H1 (cell line): Measurements from ENCODE around the gene CNOT1. TPM values are rescaled to one million over a fixed set of nuclear protein-coding genes. Genes with fewer than 3 reads are reported as not detected.

Experiments used
- CTCF ChIA-PET: fragments of 300-600 bp; sonication (Branson Sonifier 250); formaldehyde crosslinking; loops from one replicate; lab custom pipeline; 2021; ENCODE audit not compliant: partially characterized antibody; lab: Charles Lee
- POLR2A ChIA-PET: fragments of 300-600 bp; sonication (Branson Sonifier 250); formaldehyde crosslinking; loops from one replicate; lab custom pipeline; 2021; ENCODE audit warnings: inconsistent platforms; ENCODE audit not compliant: partially characterized antibody; lab: Charles Lee
- DNase-seq, 2 experiments: peaks; one replicate each; pipeline versions ENCODE4 v3.0.0 to v3.0.0-alpha.2; 2010 to 2022; ENCODE audit warnings: low spot score in 2 of 2, low read depth in 1 of 2, mixed read lengths in 1 of 2
- FAIRE-seq: peaks from 2 replicates; lab custom pipeline; 2011; peaks lifted over from hg19 to GRCh38; lab: Jason Lieb, UNC
- H2AFZ ChIP-seq: 2 replicates; pipeline ENCODE4 v1.8.1; 2012; ENCODE audit warnings: low read length, inconsistent platforms
- H2AK5ac ChIP-seq: 2 replicates; pipeline ENCODE4 v1.6.1; 2013; ENCODE audit warnings: low read depth, low read length
- H2BK120ac ChIP-seq: replicated peaks from 2 replicates; pipeline ENCODE3; 2013; ENCODE audit warnings: low read depth, low read length, inconsistent platforms
- H2BK12ac ChIP-seq: 2 replicates; pipeline ENCODE4 v1.6.1; 2013; ENCODE audit warnings: low read depth, low read length
- H2BK15ac ChIP-seq: 2 replicates; pipeline ENCODE4 v1.6.1; 2013; ENCODE audit warnings: low read length
- H2BK20ac ChIP-seq: 2 replicates; pipeline ENCODE4 v1.6.1; 2013; ENCODE audit warnings: low read length
- H2BK5ac ChIP-seq: 2 replicates; pipeline ENCODE4 v1.6.1; 2013; ENCODE audit warnings: low read depth, low read length
- H3K14ac ChIP-seq: 2 replicates; pipeline ENCODE4 v1.6.1; 2013; ENCODE audit warnings: inconsistent platforms; ENCODE audit not compliant: insufficient read length
- H3K18ac ChIP-seq: 2 replicates; pipeline ENCODE4 v1.6.1; 2013; ENCODE audit warnings: low read length; ENCODE audit errors: extremely low read depth
- H3K23ac ChIP-seq: 2 replicates; pipeline ENCODE4 v1.6.1; 2013; ENCODE audit warnings: inconsistent platforms; ENCODE audit not compliant: insufficient read length
- H3K23me2 ChIP-seq: 2 replicates; pipeline ENCODE4 v1.6.1; 2013; ENCODE audit warnings: low read depth, low read length
- H3K27ac ChIP-seq: 2 replicates; pipeline ENCODE4 v1.6.1; 2011; ENCODE audit warnings: low read depth, low read length, inconsistent platforms
- H3K27me3 ChIP-seq, 4 experiments: replicated peaks in 1 of 4; 1 replicate in 1 of 4; 2 replicates in 3 of 4; pipeline versions ENCODE4 v1.6.1 to v1.8.1; 2011 to 2013; ENCODE audit warnings: low read length in 3 of 4, mild to moderate bottlenecking in 3 of 4, inconsistent platforms in 2 of 4, mixed read lengths in 2 of 4, moderate library complexity in 1 of 4; ENCODE audit not compliant: control insufficient read depth in 3 of 4, insufficient read depth in 3 of 4; ENCODE audit errors: extremely low read depth in 1 of 4
- H3K36me3 ChIP-seq, 4 experiments: 2 replicates each; pipeline versions ENCODE4 v1.6.1 to v1.8.1; 2011 to 2013; ENCODE audit warnings: mild to moderate bottlenecking in 4 of 4, low read length in 3 of 4, moderate library complexity in 2 of 4, control low read depth in 1 of 4, inconsistent platforms in 1 of 4; ENCODE audit not compliant: insufficient read depth in 4 of 4, control insufficient read depth in 2 of 4
- H3K4ac ChIP-seq: replicated peaks from 2 replicates; pipeline ENCODE3; 2013; ENCODE audit warnings: low read length, low read depth, mixed read lengths, inconsistent platforms; ENCODE audit not compliant: insufficient read length
- H3K4me1 ChIP-seq, 4 experiments: replicated peaks in 1 of 4; 1 replicate in 1 of 4; 2 replicates in 3 of 4; pipeline versions ENCODE4 v1.6.1 to v1.8.1; 2011 to 2013; ENCODE audit warnings: low read length in 3 of 4, inconsistent platforms in 2 of 4, mixed read lengths in 1 of 4; ENCODE audit not compliant: insufficient read depth in 4 of 4, control insufficient read depth in 3 of 4
- H3K4me2 ChIP-seq, 2 experiments: 2 replicates each; pipeline versions ENCODE4 v1.6.1 to v1.8.1; 2011 to 2013; ENCODE audit warnings: low read depth in 2 of 2, low read length in 2 of 2, control low read depth in 1 of 2, inconsistent platforms in 1 of 2, mild to moderate bottlenecking in 1 of 2; ENCODE audit not compliant: insufficient read depth in 1 of 2
- H3K4me3 ChIP-seq, 4 experiments: fragments of 200-600, 300-600 bp in 1 of 4; sonication (generic), shearing (Covaris generic), sonication (Bioruptor Twin) in 1 of 4; 2 replicates each; pipeline versions ENCODE4 v1.5.1 to v1.8.1; 2011 to 2016; ENCODE audit warnings: low read length in 4 of 4, low read depth in 3 of 4, control low read depth in 2 of 4, inconsistent platforms in 2 of 4, mild to moderate bottlenecking in 2 of 4, mixed read lengths in 1 of 4, moderate library complexity in 1 of 4; ENCODE audit not compliant: insufficient read depth in 2 of 4; ENCODE audit errors: extremely low read depth in 1 of 4
- H3K56ac ChIP-seq: replicated peaks from 2 replicates; pipeline ENCODE3; 2013; ENCODE audit warnings: low read depth, mild to moderate bottlenecking, mixed read lengths, low read length, inconsistent platforms; ENCODE audit not compliant: insufficient read length
- H3K79me1 ChIP-seq: 2 replicates; pipeline ENCODE4 v1.6.1; 2013; ENCODE audit warnings: low read depth, low read length, control low read depth
- H3K79me2 ChIP-seq, 2 experiments: 2 replicates each; pipeline versions ENCODE4 v1.6.1 to v1.8.1; 2012 to 2013; ENCODE audit warnings: low read length in 2 of 2, mild to moderate bottlenecking in 2 of 2, inconsistent platforms in 1 of 2; ENCODE audit not compliant: insufficient read depth in 2 of 2, control insufficient read depth in 1 of 2
- H3K9ac ChIP-seq, 4 experiments: replicated peaks in 1 of 4; 1 replicate in 1 of 4; 2 replicates in 3 of 4; pipeline versions ENCODE4 v1.6.1 to v1.8.1; 2011 to 2013; ENCODE audit warnings: low read depth in 3 of 4, low read length in 3 of 4, control low read depth in 2 of 4, mild to moderate bottlenecking in 2 of 4, moderate library complexity in 2 of 4, inconsistent platforms in 1 of 4; ENCODE audit errors: extremely low read depth in 1 of 4
- H3K9me3 ChIP-seq, 2 experiments: 2 replicates each; pipeline versions ENCODE4 v1.6.1 to v1.8.1; 2012 to 2013; ENCODE audit warnings: mild to moderate bottlenecking in 2 of 2, moderate library complexity in 2 of 2, control low read depth in 1 of 2, inconsistent platforms in 1 of 2, low read depth in 1 of 2, low read length in 1 of 2, mixed read lengths in 1 of 2; ENCODE audit not compliant: insufficient read depth in 2 of 2
- H4K20me1 ChIP-seq, 2 experiments: replicated peaks in 1 of 2; 2 replicates each; pipeline versions ENCODE3 to v1.8.1; 2011 to 2013; ENCODE audit warnings: inconsistent platforms in 2 of 2, low read length in 2 of 2, mild to moderate bottlenecking in 1 of 2; ENCODE audit not compliant: insufficient read depth in 2 of 2, control insufficient read depth in 1 of 2
- H4K5ac ChIP-seq: 2 replicates; pipeline ENCODE4 v1.6.1; 2013; ENCODE audit warnings: low read length, low read depth, mixed read lengths, inconsistent platforms; ENCODE audit not compliant: insufficient read length
- H4K8ac ChIP-seq: 2 replicates; pipeline ENCODE4 v1.8.0; 2013; ENCODE audit warnings: mild to moderate bottlenecking, moderate library complexity, low read length, inconsistent platforms; ENCODE audit not compliant: insufficient read depth; ENCODE audit errors: extremely low read depth
- H4K91ac ChIP-seq: replicated peaks from 2 replicates; pipeline ENCODE3; 2013; ENCODE audit warnings: low read length, mixed read lengths, inconsistent platforms; ENCODE audit not compliant: insufficient read length
- EP300 ChIP-seq, 2 experiments: IDR thresholded peaks; 1 replicate in 1 of 2; 2 replicates in 1 of 2; pipeline ENCODE4 v1.6.1; 2011 to 2012; ENCODE audit warnings: low read depth in 2 of 2, low read length in 2 of 2, mild to moderate bottlenecking in 2 of 2, borderline replicate concordance in 1 of 2, inconsistent platforms in 1 of 2, moderate library complexity in 1 of 2
- GTF2F1 ChIP-seq: IDR thresholded peaks from 2 replicates; pipeline ENCODE4 v1.6.1; 2012; ENCODE audit warnings: low read depth, low read length, improper control_type of control experiment, borderline replicate concordance
- MAX ChIP-seq: IDR thresholded peaks from 2 replicates; pipeline ENCODE4 v1.6.1; 2012; ENCODE audit warnings: inconsistent platforms
- POLR2A ChIP-seq, 2 experiments: IDR thresholded peaks; 1 replicate in 1 of 2; 2 replicates in 1 of 2; pipeline ENCODE4 v1.6.1; 2011; ENCODE audit warnings: low read depth in 2 of 2, low read length in 2 of 2, mild to moderate bottlenecking in 2 of 2; ENCODE audit errors: control extremely low read depth in 1 of 2
- POU5F1 ChIP-seq: IDR thresholded peaks from 2 replicates; pipeline ENCODE4 v1.6.1; 2011; ENCODE audit warnings: low read depth, mild to moderate bottlenecking, low read length, moderate library complexity
- RNF2 ChIP-seq: fragments of 200-900, 300-1000 bp; sonication (generic); IDR thresholded peaks from 2 replicates; pipeline ENCODE4 v1.7.1; 2016; ENCODE audit warnings: borderline replicate concordance, low read depth, mild to moderate bottlenecking, antibody characterized with exemption, low read length; ENCODE audit not compliant: poor library complexity, severe bottlenecking; ENCODE audit errors: missing control alignments
- SP2 ChIP-seq: IDR thresholded peaks from 2 replicates; pipeline ENCODE4 v1.6.1; 2012; ENCODE audit warnings: mild to moderate bottlenecking, low read length, inconsistent platforms
- SRF ChIP-seq: IDR thresholded peaks from 2 replicates; pipeline ENCODE4 v1.6.1; 2011; ENCODE audit warnings: mild to moderate bottlenecking, low read depth, low read length, moderate library complexity
- TCF12 ChIP-seq: IDR thresholded peaks from 2 replicates; pipeline ENCODE4 v1.6.1; 2011; ENCODE audit warnings: low read depth, mild to moderate bottlenecking, low read length
- ZNF274 ChIP-seq: IDR thresholded peaks from 2 replicates; pipeline ENCODE4 v1.7.0; 2012; ENCODE audit warnings: low read length, borderline replicate concordance; ENCODE audit errors: extremely low read depth
- WGBS, 2 experiments: shearing (Covaris generic) in 1 of 2; methylation state at CpG; one replicate each; pipeline versions ENCODE4 v1.1.6 to v1.1.7; 2013 to 2015; ENCODE audit warnings: low lambda C conversion rate in 2 of 2, mixed read lengths in 2 of 2, inconsistent platforms in 1 of 2, low coverage in 1 of 2, missing lambda C conversion rate in 1 of 2; ENCODE audit not compliant: insufficient replicate concordance in 2 of 2, insufficient coverage in 1 of 2, insufficient read length in 1 of 2; ENCODE audit errors: extremely low coverage in 1 of 2, missing lambda C conversion rate in 1 of 2; 5-methylcytosine and 5-hydroxymethylcytosine counted together
- polyA plus RNA-seq, 7 experiments: library from polyadenylated mRNA; depleted of rRNA in 3 of 7; stranded (reverse) in 5 of 7; unstranded in 2 of 7; fragments of >200 nt in 5 of 7; fragments of 200-250 nt in 2 of 7; gene quantifications; 1 replicate in 5 of 7; 2 replicates in 1 of 7; 4 replicates in 1 of 7; pipeline versions ENCODE4 v1.2.1 to v1.2.3, GENCODE V29; 2011 to 2013; ENCODE audit warnings: missing spikeins in 2 of 7, mixed read lengths in 2 of 7
- total RNA-seq: library from RNA; stranded (reverse); fragmentation: NEBNext Ultra II Directional; extraction: Animal tissue kit (Norgen Biotek cat#: 25700); gene quantifications from 2 replicates; pipeline ENCODE4 v1.2.1, GENCODE V29; 2021

The CNOT1 gene
- total and polyA plus RNA-seq, 2 of the 8 experiments (the other 6 are each of a cell fraction or from before 2014, with no cell fraction given) = 306 to 319 TPM

- Histone ChIP-seq H4K8ac (no peak overlapping the region), H3K27me3 (no peaks in the 10 kb centered on the region)
- TF ChIP-seq ZNF274 = no peak
- TF ChIP-seq RNF2 = no peak
- no peak for TF ChIP-seq MAX
- TF ChIP-seq SRF = no peak
- no peak for TF ChIP-seq TCF12
- no peak for TF ChIP-seq SP2
- no peak for TF ChIP-seq GTF2F1
- no peak for TF ChIP-seq POU5F1
- TF ChIP-seq EP300 (IDR thresholded peaks at IDR 0.05; ENCODE audit: borderline replicate concordance in 1 of 2, low read depth in 2 of 2, low read length in 2 of 2) = no peak
- no peak for TF ChIP-seq POLR2A (IDR thresholded peaks at IDR 0.05; ENCODE audit: control extremely low read depth in 1 of 2, low read depth in 2 of 2, low read length in 2 of 2)
These were observed 65.9 kb downstream of the CNOT1 start for GRCh38 chr16:58563775-58564174.

More at GRCh38 chr16:58563775-58564174, 65.9 kb downstream of the CNOT1 start:
- peaks cover 7 to 67% (median 34%) of the 10 kb centered on the region in 4 experiments for H3K36me3 ChIP-seq
- H2BK5ac ChIP-seq = no peak overlapping the region
- H3K14ac ChIP-seq = no peak overlapping the region
- no peak overlapping the region for H2AFZ ChIP-seq
- no peak for FAIRE-seq
- no peak overlapping the region for H3K23ac ChIP-seq
- no peak overlapping the region for H2AK5ac ChIP-seq
- no peak overlapping the region for H2BK120ac ChIP-seq
- no peaks in the 10 kb centered on the region for H3K23me2 ChIP-seq
- H3K9me3 ChIP-seq = no peaks in the 10 kb centered on the region
- no peak overlapping the region for H3K18ac ChIP-seq
- H4K5ac ChIP-seq = no peak overlapping the region
- ChIA-PET POLR2A (no interaction called here), CTCF (interaction anchor here (0.6 to 1.4 kb wide), 4 partner anchors 16 to 96 kb away, joined by 3 to 4 read pairs (median 3); no protein-coding TSS in a partner anchor)
- no peak overlapping the region for H3K4me3 ChIP-seq
- H2BK12ac ChIP-seq = no peak overlapping the region
- no peak overlapping the region for H2BK20ac ChIP-seq
- 78% methylated on average over 4 of the region's 4 CpGs; no CpG with 5 or more reads in 1 of the 2 experiments for WGBS, 2 experiments
- no peak overlapping the region for H3K4ac ChIP-seq
- no peak overlapping the region for H3K27ac ChIP-seq
- H3K79me2 ChIP-seq = peaks cover 0 to 31% of the 10 kb centered on the region in 2 experiments; a peak in 1 of 4 replicates
- H4K91ac ChIP-seq = no peak overlapping the region
- H3K79me1 ChIP-seq = no peaks in the 10 kb centered on the region; the same call in 1 of the 2 replicates
- H3K9ac ChIP-seq = no peak overlapping the region
- no peak overlapping the region for H2BK15ac ChIP-seq
- peaks cover 4 to 7% of the 10 kb centered on the region in 2 experiments for H4K20me1 ChIP-seq
- no peaks in the 10 kb centered on the region for H3K4me1 ChIP-seq
- no peak for DNase-seq
- no peak overlapping the region for H3K4me2 ChIP-seq
- no peak overlapping the region for H3K56ac ChIP-seq
